DOHH2 (cell line): ENCODE data around the gene FBXO36.

ENCODE experiments used
- H3F3A ChIP-seq: fragments of 200-600 bp; sonication (generic), shearing (Covaris generic); 2 replicates; pipeline ENCODE4 v1.6.0; 2016; ENCODE audit warnings: antibody characterized with exemption, mild to moderate bottlenecking; ENCODE audit not compliant: control insufficient read depth, insufficient read depth
- H3K27ac ChIP-seq: fragments of 200-600 bp; sonication (generic); 2 replicates; pipeline ENCODE4 v1.5.1; 2014; ENCODE audit warnings: low read depth, mild to moderate bottlenecking, low read length, moderate library complexity
- H3K27me3 ChIP-seq: fragments of 200-600 bp; sonication (generic); 2 replicates; pipeline ENCODE4 v1.6.1; 2014; ENCODE audit warnings: mild to moderate bottlenecking, low read length, mixed read lengths; ENCODE audit not compliant: control insufficient read depth
- H3K36me3 ChIP-seq: fragments of 200-600 bp; sonication (generic); 2 replicates; pipeline ENCODE4 v1.6.1; 2014; ENCODE audit warnings: mild to moderate bottlenecking, low read length, moderate library complexity, mixed read lengths; ENCODE audit not compliant: control insufficient read depth
- H3K4me1 ChIP-seq: fragments of 200-600 bp; sonication (generic); 2 replicates; pipeline ENCODE4 v1.6.1; 2014; ENCODE audit warnings: mild to moderate bottlenecking, low read length, mixed read lengths; ENCODE audit not compliant: control insufficient read depth
- H3K4me2 ChIP-seq: fragments of 200-600 bp; sonication (generic); 2 replicates; pipeline ENCODE4 v1.6.0; 2014; ENCODE audit warnings: mild to moderate bottlenecking, low read length, moderate library complexity
- H3K4me3 ChIP-seq: fragments of 200-600 bp; sonication (generic); 2 replicates; pipeline ENCODE4 v1.5.1; 2014; ENCODE audit warnings: mild to moderate bottlenecking, low read length, mixed read lengths
- H3K79me2 ChIP-seq: fragments of 200-600 bp; sonication (generic); 2 replicates; pipeline ENCODE4 v1.6.1; 2014; ENCODE audit warnings: mild to moderate bottlenecking, low read length, mixed read lengths; ENCODE audit not compliant: control insufficient read depth
- H3K9me2 ChIP-seq: fragments of 200-600 bp; sonication (generic); replicated peaks from 2 replicates; pipeline ENCODE4 v1.6.1; 2014; ENCODE audit warnings: mild to moderate bottlenecking, low read length, mixed read lengths; ENCODE audit not compliant: control insufficient read depth
- H3K9me3 ChIP-seq: fragments of 200-600 bp; sonication (generic); 2 replicates; pipeline ENCODE4 v1.6.1; 2014; ENCODE audit warnings: antibody characterized with exemption, low read length, mixed read lengths; ENCODE audit not compliant: control insufficient read depth, insufficient read depth
- H4K20me1 ChIP-seq: fragments of 200-600 bp; sonication (generic); 2 replicates; pipeline ENCODE4 v1.6.0; 2014; ENCODE audit warnings: low read depth, mild to moderate bottlenecking, antibody characterized with exemption, low read length, moderate library complexity; ENCODE audit not compliant: control insufficient read depth, insufficient read depth
- CTCF ChIP-seq: fragments of 200-600 bp; sonication (generic); IDR thresholded peaks from one replicate; pipeline ENCODE4 v1.5.1; 2014; ENCODE audit warnings: antibody characterized with exemption, mild to moderate bottlenecking, low read depth, low read length; ENCODE audit not compliant: poor library complexity, severe bottlenecking
- EZH2phosphoT487 ChIP-seq: fragments of 200-600 bp; sonication (generic); IDR thresholded peaks from 2 replicates; pipeline ENCODE4 v1.6.1; 2017; ENCODE audit warnings: borderline replicate concordance, mild to moderate bottlenecking, antibody characterized with exemption, low read length, moderate library complexity, mixed read lengths

The FBXO36 gene

GRCh38 chr2:229922449-229923386 lies at the start of gene FBXO36:
FBXO36 (plus strand) TSS chr2:229922503; CDS start chr2:229922514, 11 bp downstream.
- H3K27me3 ChIP-seq: no peaks in the 10 kb centered on the region
- peak within 1 kb of the TSS; percentile 85 for H3K27ac ChIP-seq
- no peaks in the 10 kb centered on the region for H3K9me3 ChIP-seq
- peaks cover 52% of the 10 kb centered on the region for H3K79me2 ChIP-seq
- TF ChIP-seq EZH2phosphoT487: no peak; the same call in 1 of the 2 replicates
- no peak for TF ChIP-seq CTCF
- H3K4me2 ChIP-seq: peak within 1 kb of the TSS; percentile 96
- H3K4me3 ChIP-seq: peak within 1 kb of the TSS; percentile 97
- H3K4me1 ChIP-seq: peaks cover 22% of the 10 kb centered on the region
- H3F3A ChIP-seq: peaks cover 15% of the 10 kb centered on the region
- peaks cover 4% of the 10 kb centered on the region; the same call in 1 of the 2 replicates for H4K20me1 ChIP-seq
- H3K36me3 ChIP-seq: peaks cover 13% of the 10 kb centered on the region
- no peaks in the 10 kb centered on the region for H3K9me2 ChIP-seq

DNA sequence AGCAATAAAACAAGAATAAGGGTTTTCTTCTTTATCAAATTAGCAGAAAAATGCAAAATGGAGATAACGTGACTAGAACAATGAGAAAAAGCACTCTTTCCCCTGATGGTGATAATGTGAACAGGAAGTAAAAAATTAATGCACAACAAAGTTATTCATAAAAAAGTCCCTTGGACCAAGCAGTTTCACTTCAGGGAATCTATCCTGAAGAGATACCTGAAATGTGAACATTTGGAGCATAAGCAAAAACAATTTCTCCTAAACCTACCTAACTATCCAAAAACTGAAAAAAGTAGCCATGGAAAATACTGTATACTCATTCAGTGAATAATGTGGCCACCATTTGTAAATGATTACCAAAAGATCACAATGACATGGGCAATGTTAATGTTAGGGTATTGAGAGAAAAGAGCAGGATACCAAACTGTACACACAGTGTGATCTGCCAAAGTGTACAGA lies 49.2 kb upstream of the FBXO36 start:
- Histone ChIP-seq H3K9me2 (no peaks in the 10 kb centered on the region), H3K27me3 (no peaks in the 10 kb centered on the region), H3K27ac (no peak overlapping the region), H3K4me2 (no peak overlapping the region), H3K9me3 (no peaks in the 10 kb centered on the region), H3K4me3 (no peak overlapping the region), H4K20me1 (no peaks in the 10 kb centered on the region), H3F3A (no peaks in the 10 kb centered on the region), H3K36me3 (peaks cover 42% of the 10 kb centered on the region), H3K4me1 (peaks cover 6% of the 10 kb centered on the region), H3K79me2 (peaks cover 46% of the 10 kb centered on the region)
- no peak for TF ChIP-seq CTCF
- TF ChIP-seq EZH2phosphoT487: no peak

- Histone ChIP-seq H3K9me2 (no peaks in the 10 kb centered on the region), H3K36me3 (peaks cover 45% of the 10 kb centered on the region), H3K4me3 (no peak overlapping the region), H3K27me3 (no peaks in the 10 kb centered on the region), H3K27ac (no peak overlapping the region), H3K79me2 (peaks cover 32% of the 10 kb centered on the region), H3K9me3 (no peaks in the 10 kb centered on the region), H4K20me1 (no peaks in the 10 kb centered on the region), H3F3A (no peaks in the 10 kb centered on the region), H3K4me2 (no peak overlapping the region), H3K4me1 (peaks cover 6% of the 10 kb centered on the region)
- TF ChIP-seq CTCF (no peak), EZH2phosphoT487 (no peak)
Measured at GRCh38 chr2:229874647-229875046, 47.7 kb upstream of the FBXO36 start.
